Ascending aorta (tissue), 2 donors: ENCODE results near the gene CORO7. TPM values are rescaled to one million over a fixed set of nuclear protein-coding genes. Genes with fewer than 3 reads are reported as not detected.

Experiments used
- DNase-seq, 2 donors: peaks; one replicate each; pipeline ENCODE4 v3.0.0-alpha.2; 2019; ENCODE audit warnings: low spot score in 2 of 2
- H3K27ac ChIP-seq, 2 donors: fragments of 200-600 bp; sonication (generic); one replicate each; pipeline ENCODE4 v1.5.1; 2016 to 2017; ENCODE audit warnings: mild to moderate bottlenecking in 1 of 2
- H3K27me3 ChIP-seq: fragments of 200-600 bp; sonication (generic); one replicate; pipeline ENCODE4 v1.5.1; 2017
- H3K36me3 ChIP-seq, 2 donors: fragments of 200-600 bp; sonication (generic); one replicate each; pipeline ENCODE4 v1.5.1; 2016
- H3K4me1 ChIP-seq, 2 donors: fragments of 200-600 bp; sonication (generic); one replicate each; pipeline ENCODE4 v1.5.1; 2016 to 2017; ENCODE audit warnings: mild to moderate bottlenecking in 1 of 2
- H3K4me3 ChIP-seq, 2 donors: fragments of 200-600 bp; sonication (generic); one replicate each; pipeline ENCODE4 v1.5.1; 2016 to 2017; ENCODE audit warnings: mild to moderate bottlenecking in 1 of 2
- H3K9me3 ChIP-seq, 2 donors: fragments of 200-600 bp; sonication (generic); one replicate each; pipeline ENCODE4 v1.5.1; 2016
- CTCF ChIP-seq, 3 experiments: fragments of 200-600 bp in 2 of 3; fragments of 450-650 bp in 1 of 3; sonication (generic) in 2 of 3; IDR thresholded peaks; one replicate each; pipeline ENCODE4 v1.5.1; 2016 to 2019; ENCODE audit warnings: antibody characterized with exemption in 3 of 3, mild to moderate bottlenecking in 1 of 3, moderate library complexity in 1 of 3
- intact Hi-C: fragments of 100-400 bp; cut with DNase I; formaldehyde crosslinking; loops from one replicate; pipeline ENCODE4 v1.15.1; 2023
- total RNA-seq: library from RNA; depleted of rRNA; stranded (reverse); fragments of >200 nt; gene quantifications from one replicate; pipeline ENCODE4 v1.1.0, GENCODE V29; 2016

The CORO7 gene
- total RNA-seq, 1 donor from 2014 or later = 41.9 TPM

GRCh38 chr16:4306470-4307214, 109.8 kb downstream of the CORO7 start:
- H3K27ac ChIP-seq = peak overlapping the region; percentile 77 to 85
- TF ChIP-seq CTCF (IDR thresholded peaks at IDR 0.05) = no peak
- DNase-seq = no peak
- H3K36me3 ChIP-seq = no peaks in the 10 kb centered on the region
- peak overlapping the region; percentile 53 for H3K4me3 ChIP-seq
- intact Hi-C loops = loop anchor here (1.0 kb wide), 2 partner anchors 7 to 9 kb away; no protein-coding TSS in a partner anchor
- no peaks in the 10 kb centered on the region for H3K27me3 ChIP-seq
- H3K9me3 ChIP-seq = no peaks in the 10 kb centered on the region
- peaks cover 0 to 7% of the 10 kb centered on the region in 2 donors for H3K4me1 ChIP-seq

Other genes with a start within 250 kb of the CORO7 start
- gene SRL, start 174.5 kb downstream of the CORO7 start, total RNA-seq = 15.6 TPM
- 5.3 TPM for gene TFAP4, start 143.6 kb downstream of the CORO7 start, total RNA-seq
- gene GLIS2, start 100.5 kb downstream of the CORO7 start, total RNA-seq = 16.8 TPM
- 26.6 TPM for gene PAM16, start 65.3 kb downstream of the CORO7 start, total RNA-seq
- gene VASN, start 44.7 kb downstream of the CORO7 start, total RNA-seq = 218 TPM
- gene DNAJA3, start 9.3 kb upstream of the CORO7 start, total RNA-seq = 40.7 TPM
- 48.6 TPM for gene NMRAL1, start 58.0 kb upstream of the CORO7 start, total RNA-seq
- gene HMOX2, start 59.8 kb upstream of the CORO7 start, total RNA-seq = 36.7 TPM
- 36.9 TPM for gene CDIP1, start 122.2 kb upstream of the CORO7 start, total RNA-seq
- gene C16orf96, start 139.7 kb upstream of the CORO7 start, total RNA-seq = not detected
- 4.6 TPM for gene UBALD1, start 198.3 kb upstream of the CORO7 start, total RNA-seq
- gene MGRN1, start 208.2 kb upstream of the CORO7 start, total RNA-seq = 201 TPM